Astrocyte of the hippocampus (primary cell): Measurements from ENCODE around the gene BRAT1.
A peak's percentile ranks its signal among the peaks of the same experiment; 100 is the strongest.

Experiments
- DNase-seq: peaks from one replicate; pipeline ENCODE4 v3.0.0; 2011; ENCODE audit warnings: low read depth, low spot score

BRAT1 gene

DNA sequence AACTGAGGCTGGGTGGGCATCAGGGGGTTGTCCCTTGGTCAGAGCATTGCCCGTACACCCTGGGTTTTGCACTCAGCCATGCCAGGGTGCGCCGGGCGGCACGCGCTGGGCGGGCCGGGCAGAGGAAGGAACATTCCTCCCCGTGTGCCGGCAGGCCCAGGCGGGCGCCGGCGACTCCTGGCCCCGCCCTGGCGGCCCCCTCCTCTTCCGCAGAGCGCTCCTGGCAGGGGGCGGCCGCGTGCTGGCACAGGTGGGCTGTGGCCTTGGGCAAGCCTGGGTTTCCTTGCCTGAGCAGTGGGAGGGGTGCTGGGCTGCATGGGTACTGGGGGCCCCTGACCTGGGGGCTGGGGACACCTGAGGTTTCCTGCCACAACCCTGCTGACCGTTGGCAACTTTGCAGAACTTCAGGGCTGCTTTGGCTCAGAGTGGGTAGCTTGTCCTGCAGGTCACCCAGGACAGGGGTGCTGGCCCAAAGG, 31.8 kb downstream of the BRAT1 start:
- DNase-seq: peak; percentile 71

DNA sequence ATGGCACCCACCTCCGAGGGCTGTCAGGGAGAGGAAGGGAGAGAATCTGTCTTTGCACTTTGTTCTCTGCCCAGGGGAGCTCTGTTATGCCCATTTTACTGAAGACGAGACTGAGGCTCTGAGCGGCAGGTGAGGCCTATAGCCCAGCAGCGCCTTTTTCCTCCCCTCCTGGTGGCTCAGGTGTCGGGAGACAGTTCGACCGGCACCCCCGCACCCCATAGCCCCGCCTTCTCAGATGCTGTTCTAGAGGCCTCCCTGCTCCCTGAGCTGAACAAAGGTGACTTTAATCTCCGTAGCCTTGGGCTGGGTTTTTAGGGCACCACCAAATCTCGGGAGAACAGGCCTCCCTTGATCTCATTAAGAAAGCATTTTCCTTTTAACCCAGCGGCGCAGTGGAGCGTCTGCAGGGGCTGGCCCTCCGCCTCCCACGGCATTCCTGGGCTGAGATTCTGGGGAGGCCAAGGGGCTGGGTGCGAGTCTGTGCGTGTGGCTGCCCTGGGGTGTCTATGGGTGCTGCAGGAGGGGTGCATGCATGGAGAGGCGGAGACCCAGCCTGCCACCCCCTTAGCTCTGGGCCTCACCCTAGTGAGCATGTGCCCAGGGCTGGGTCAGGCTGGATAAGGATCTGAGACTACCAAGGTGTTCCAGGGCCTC, 32.4 kb downstream of the BRAT1 start:
- peak; percentile 88 for DNase-seq

DNA sequence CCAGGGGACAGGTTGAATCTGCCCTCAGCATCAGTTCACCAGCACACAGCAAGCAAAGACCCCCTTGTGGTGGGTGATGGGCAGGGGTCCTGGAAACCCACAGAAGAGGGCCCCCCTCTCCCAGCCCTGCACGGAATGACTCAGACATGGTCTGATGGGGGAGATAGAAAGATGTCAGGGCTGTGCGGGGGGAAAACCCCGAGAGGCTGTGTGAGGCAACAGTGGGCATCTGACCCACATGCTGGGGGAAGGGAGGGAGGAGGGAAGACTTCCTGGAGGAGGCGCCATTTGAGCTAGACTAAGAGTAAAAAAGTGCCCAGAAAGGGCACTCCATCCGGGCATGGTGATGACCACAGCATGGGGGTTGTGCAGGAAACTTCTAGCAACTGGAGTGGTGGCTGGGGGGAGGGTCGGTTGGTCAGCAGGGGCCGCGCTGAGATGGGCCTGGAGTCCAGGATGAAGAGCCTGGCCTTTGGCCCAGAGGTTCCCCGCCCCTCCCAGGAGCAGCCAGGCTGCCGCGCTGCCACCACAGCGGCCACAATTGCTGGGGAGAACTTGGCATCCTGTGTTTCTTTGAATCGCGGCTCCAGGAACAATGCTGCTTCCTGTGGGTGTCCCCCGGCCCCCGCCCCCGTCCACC, 33.3 kb downstream of the BRAT1 start:
- peak; percentile 57 for DNase-seq

DNA sequence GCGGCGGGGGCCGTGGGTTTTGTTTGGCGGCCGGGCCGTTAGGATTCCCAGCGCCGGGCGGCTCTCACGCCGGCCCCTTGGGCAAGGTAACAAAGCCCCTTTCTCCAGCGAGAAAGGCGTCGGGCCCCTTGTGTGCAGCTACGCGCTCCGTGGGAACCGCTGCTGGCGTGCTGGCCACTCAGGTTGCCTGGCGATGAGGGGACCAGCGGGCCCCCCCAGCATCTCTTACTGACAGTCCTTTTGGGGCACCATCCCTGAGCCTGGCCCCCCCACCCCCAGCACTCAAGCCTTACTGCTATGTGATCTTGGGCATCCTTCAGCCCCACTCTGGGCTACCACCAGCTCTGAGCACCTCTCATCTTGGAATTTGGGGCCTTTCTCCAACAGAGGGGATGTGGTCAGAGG, 34.0 kb downstream of the BRAT1 start:
- peak; percentile 47 for DNase-seq

DNA sequence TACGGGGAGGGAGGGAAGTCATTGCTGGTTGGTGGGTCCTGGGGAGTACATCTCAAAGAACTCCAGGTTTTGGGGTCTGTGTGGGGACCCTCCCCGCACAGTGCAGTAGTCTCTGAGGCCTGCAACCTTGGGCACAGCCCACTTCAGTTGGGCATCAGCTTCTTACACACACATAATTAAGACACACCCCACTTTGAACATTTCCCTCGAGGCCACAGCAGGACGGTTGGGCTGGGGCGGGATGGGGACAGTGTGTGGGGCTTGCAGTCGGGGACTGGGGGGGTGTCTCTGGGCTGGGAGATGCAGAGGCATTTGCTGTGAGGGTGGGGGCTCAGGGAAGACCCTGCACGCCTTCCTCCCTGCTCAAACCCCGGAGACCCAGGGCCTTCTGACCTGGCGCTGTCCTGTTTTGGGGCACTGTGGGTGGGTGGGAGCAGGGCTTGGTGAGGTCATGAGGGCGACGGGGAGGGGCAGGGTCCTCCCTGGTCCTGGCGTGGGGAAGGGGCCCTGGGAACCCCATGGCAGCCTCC, 34.5 kb downstream of the BRAT1 start:
- DNase-seq: peak; percentile 39

DNA sequence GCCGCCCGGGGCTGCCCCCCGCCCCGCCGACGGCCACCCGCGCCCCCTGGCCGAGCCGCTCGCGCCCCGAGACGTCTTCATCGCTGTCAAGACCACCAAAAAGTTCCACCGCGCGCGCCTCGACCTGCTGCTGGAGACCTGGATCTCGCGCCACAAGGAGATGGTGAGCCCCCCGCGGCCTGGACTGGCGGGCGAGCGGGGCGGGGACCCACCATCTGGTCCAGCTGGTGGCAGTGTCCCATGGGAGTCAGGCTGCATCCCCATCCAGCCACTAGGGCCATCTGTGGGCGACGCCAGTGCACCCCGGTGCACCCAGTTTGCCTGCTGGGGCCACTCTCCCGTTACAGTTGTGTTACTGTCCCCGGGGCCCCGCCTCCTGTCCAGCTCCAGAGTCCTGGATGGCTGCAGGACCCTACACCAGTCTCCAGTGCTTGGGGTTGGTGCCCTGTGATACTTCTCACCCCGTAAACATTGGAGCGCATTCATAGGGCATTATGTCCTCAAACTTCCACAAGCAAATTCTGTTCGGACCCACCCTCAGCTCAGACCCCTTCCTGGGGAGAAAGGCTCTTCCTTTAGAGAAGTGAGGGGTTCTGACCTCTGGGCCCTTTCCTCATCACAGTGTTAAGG, 35.1 kb downstream of the BRAT1 start:
- peak; percentile 58 for DNase-seq

DNA sequence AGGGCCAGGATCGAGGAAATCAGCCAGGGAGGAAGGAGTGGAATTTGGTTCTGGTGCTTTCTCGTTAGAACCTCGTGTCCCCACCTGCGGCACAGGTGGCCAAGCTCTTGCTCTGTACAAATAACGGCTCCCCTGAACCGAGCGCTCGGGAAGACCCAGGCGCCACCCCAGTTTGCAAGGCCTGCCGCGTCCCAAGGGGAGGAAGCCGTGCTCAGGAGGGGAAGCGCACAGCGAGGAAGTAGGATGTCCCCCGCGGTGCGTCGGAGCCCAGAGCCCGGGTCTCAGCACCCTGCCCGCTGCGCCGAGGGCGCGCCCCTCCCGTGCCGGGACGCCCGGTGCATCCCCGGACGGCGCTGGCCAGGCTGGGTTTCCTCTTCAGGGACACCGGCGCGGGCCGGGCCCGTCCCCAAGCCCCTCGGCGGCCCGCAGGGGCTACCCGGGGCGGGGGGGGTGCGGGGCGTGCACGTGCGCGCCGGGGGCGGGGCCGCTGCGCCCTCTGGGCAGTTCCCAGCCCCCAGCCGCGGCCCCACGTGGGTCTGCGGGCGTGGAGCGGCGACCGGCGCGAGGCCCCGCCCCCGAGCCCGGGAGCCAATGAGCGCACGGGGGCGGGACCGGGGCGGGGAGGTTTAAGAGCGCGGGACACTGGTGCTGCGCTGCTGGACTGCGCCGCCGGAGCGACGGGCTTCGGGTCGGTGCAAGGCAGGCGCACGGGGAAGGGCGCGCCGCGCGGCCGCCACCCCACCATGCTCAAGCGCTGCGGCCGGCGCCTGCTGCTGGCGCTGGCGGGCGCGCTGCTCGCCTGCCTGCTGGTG, 36.0 kb downstream of the BRAT1 start, which contains the start of gene LFNG:
Gene LFNG, plus strand, starts transcription at position 656 of the 812 bp plus-strand sequence. Its CDS starts 88 bp downstream, at position 744.
- peak; percentile 97 for DNase-seq

DNA sequence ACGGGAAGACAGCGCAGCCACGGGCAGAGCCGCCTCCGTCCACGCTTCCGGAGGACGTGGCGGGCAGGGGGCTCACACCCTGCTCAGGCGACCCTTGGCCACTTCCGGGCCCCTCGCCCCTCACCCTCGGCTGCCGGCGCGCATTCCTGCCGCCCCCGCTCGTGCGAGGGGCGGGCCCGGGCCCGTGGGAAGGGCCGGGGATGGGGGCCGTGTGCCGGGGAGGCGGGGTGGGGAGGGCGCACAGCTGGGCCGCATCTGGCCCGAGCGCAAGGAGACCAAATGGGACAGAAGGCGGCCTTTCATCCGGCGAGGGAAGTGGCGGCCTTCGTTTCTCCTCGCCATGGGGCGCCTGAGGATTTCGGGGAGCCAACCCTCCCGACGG, 36.6 kb downstream of the BRAT1 start:
- no peak for DNase-seq

DNA sequence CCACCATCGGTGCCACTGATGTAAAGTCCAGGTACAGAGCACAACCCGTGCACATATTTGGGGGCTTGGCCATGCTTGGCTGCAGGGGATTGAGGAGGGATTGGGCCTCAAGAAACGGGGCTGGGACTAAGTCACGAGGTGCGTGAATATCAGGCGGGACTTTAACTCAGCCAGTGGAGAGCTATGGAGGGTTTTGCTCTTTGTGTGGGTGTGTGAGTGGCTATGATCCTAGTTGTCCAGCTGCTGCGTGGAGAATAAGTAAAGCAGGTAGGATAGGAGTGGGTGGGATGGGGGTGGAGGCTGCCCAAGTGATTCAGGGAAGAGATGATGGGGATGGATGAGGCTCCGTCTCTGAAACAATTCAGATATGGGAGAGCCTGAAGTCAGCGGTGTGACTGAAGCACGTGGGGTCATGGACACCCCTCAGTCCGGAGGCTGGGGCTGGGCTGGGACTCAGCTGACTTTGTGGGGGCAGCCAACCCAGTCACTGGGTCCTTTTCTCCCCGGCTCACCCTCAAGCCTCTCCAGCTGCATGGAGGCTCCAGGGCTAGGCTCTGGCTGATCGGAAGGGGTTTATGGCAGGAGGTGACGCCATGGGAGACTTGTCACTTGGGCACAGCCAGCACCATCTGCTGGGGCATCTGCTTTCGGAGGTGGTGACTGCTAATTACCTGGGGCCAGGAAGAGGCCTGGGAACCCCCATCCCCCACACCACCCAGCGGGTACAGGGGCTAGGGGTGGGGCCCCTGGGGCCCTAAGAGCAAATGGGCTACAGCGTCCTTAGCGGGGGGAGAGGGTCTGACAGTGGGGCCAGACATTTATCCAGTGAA, 37.4 kb downstream of the BRAT1 start:
- peak; percentile 51 for DNase-seq

DNA sequence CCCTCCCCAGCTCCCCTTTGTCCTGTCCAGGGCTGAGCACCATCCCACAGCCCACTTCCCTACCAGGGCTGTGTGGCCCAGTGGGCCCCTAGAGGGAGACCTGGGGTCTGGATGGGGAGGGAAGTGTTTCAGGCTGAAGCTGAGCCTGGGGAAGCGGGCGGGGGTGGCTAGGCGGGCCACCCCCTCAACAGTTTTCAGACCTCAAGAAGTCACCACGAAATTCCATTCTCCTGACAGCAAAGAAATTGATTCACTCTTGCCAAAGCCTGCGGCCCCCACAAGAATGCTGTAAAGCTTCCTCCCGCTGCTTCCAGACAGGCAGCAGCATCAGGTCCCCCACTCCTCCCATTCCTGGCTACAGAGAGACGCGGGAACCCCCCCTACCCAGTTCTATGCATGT, 38.3 kb downstream of the BRAT1 start:
- DNase-seq: peak; percentile 97

DNA sequence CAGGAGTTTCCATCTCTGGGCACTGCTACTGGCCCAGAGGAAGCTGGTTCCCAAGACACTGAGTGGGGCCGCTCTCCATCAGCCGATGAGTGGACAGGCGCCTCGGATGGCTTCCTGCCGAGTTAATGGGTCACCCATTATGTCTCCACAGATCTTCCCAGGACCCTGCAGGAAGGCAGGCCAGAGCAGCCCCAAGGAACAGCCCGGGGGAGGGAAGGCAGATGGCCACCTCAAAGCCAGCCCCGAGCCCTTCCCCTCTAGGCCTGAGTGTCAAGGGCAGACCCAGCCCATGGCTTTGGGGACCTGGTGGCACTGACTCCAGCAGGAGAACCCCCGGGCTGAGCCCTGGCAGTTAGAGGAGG, 39.1 kb downstream of the BRAT1 start:
- no peak for DNase-seq

DNA sequence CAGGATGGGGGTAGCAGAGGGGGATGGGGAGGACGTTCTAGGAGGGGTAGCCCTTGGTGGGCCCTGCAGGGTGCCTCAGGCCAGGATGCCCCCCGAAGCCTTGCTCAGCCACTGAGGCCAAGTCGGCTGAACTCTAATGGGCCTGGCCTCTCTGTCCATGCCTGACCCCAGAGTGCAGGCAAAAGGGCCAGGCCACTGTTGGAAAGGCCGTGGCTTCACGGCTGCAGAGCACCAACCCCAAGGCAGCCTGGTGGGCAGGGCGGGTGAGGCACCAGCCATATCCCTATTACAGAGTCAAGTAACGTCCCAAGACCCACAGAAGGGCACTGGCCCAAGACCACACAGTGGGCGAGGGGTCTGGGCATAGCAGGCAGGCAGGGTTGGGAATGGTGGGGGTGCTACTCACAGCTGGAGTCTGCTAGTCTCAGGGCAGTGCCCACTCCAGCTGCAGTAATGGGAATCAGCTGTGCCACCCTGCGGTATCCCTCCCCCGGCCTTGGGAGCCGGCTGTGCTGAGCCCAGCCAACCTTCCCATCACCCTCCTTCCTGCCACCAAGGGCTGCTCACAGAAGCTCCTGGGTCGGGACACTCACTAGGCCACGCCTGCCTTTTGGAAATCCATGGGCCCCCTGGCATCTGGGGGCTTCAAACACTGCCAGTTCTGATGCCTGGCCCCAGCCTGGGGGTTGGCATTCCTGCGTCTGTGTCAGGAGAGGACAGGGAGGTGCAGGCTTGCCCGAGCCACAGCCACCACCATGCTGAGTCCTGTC, 39.7 kb downstream of the BRAT1 start:
- DNase-seq: no peak

DNA sequence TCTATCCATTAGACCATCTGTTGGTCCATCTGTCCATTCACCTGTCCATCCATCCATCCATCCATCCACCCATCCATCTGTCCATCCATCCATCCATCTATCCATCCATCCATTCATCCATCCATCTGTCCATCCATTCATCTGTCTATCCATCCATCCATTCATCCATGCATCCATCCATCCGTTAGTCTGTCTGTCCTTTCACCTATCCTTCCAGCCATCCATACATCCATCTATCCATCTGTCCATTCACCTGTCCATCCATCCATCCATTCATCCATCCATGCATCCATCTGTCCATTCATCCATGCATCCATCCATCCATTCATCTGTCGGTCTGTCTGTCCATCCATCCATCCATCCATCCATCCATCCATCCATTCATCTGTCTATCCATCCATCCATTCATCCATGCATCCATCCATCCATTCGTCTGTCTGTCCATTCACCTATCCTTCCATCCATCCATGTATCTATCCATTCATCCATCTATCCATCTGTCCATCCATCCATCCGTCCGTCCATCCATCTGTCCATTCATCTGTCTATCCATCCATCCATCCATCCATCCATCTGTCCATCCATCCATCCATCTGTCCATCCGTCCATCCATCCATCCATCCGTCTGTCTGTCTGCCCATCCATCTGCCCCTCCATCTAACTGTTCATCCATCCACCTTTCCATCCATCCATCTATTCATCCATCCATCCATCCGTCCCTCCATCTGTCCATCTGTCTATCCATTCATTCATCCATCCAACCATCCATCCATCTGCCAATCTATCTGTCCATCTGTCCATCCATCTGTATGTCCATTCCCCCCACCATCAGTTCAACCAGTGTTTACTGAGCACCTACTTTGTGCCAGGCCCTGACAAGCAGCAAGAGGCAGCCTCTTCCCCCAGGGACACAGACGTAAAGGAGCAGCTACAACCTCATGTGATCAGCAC, 40.6 kb downstream of the BRAT1 start:
- no peak for DNase-seq

DNA sequence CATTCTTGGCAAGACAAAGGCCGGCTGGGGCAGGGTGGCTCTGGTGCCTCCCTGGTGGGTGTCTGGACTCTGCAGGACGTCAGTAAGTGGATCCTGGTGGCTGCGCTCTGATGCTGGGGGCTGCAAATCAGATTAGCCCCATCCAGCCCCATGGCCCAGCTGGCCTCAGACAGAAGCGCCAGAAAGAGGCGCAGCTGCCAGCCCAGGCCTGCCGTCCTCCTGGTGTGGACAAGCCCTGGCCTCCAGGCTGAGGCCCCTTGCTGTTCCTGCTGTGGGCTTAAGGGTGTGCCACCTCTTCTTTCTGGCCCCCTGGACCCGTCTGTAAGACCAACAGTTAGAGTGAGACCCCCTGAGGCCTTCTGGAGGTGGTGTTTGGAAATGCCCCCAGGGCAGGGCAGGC, 41.6 kb downstream of the BRAT1 start:
- DNase-seq: no peak

DNA sequence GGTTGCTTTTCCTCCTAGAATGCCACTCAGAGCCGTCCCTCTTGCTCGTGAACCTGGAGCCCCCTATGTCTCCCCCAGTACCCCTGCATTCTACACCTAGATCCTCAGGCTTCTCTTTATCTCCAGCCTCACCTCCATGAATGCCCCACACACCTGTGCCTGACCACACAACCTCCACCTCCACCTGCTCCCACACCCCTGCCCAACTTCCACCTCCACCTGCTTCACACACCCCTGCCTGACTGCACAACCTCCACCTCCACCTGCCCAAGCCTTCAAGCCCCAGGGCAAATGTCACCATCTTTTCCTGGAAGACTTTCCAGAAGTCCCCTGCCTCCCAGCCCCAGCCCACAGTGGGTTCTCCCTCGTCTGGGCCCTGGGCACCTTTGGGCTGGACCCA, 42.6 kb downstream of the BRAT1 start:
- DNase-seq: no peak

DNA sequence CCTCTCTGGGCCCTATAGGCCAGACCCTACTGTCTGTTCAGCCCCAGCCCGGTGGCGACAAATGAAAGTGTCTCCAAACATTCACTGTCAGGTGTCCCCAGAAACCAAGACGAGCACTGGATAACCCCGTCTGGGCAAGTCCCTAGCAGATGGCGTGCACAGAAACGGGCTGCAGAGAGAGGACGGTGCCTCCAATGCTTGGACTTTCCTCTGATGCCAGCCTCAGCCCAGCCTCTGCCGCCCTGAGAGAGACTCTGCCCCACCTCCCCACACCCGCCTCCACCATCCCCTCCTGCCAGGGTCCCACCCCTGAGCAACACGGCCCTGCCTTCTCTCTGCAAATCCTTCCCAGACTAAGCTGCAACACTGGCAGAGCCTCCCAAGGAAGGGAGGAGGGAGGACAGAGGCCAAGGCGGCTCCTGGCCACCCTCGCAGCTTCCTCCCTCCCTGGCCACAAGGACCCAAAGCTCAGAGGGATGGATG, 43.1 kb downstream of the BRAT1 start:
- DNase-seq: no peak

DNA sequence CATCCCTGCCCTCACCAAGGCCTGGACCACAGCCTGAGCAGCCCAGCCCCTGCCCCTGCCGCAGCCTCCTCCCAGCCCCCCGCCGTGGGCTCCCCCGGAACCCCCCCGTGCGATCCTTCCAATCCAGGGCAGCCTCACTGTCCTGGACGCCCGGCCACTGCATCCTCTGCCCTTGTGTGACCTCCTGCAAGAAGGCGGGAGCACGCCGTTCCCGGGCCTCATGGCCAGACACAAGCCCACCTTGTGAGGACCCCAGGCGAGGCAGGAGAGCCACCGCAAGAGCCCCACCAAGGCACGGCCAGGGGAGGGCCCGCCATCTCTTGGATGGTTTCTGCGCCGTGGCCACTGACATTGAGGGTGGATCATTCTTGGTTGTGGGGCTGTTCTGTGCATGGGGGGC, 43.6 kb downstream of the BRAT1 start:
- no peak for DNase-seq

DNA sequence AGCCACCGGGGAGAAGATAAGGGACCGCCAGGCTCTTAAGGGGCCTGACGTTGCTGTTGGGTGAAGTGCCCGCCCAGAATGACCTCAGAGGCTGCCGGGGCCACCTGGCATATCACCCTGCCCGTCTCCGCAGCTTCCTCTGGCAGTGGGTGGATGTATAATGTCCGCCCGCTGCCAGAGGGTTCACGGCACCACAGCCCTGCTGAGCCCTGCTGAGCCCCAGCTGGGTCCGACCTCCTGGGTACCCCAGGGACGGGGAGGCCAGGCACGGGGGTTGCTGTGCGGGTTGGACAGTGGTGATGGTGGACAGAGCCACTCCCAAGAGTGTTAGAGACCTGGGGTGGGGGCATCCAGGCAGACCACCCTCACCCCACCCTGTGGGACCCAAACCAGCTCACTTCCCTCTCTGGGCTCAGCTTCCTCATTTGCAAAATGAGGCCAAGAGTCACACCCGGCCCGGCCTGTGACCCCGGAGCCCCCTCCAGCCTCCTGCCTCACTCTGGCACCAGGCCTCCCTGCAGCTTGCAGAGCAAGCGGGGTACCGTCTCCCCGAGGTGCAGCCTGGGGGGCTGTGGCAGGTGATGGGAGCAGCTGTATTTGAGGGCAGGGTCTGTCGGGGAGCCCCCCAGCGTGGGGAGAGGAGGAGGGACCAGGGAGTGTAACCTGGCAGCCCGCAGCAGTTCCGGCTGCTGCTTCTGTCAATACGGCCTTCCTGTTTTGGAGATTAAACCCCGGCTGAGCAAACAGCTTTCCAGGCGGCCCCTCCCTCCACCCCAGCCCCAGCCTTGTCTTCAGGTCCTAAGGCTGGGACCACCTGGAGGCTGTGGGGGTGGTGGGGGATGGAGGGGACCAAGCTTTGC, 44.2 kb downstream of the BRAT1 start:
- no peak for DNase-seq
